AG10803 (cell line): ENCODE data around the gene ALG3.
A peak's percentile ranks its signal among the peaks of the same experiment; 100 is the strongest.
"Not testable (repeated sequence)": the region's sequence is repeated elsewhere in the genome, so short reads cannot be mapped to it uniquely, and the experiment has no call there.

Source experiments
- DNase-seq: peaks from one replicate; pipeline ENCODE4 v3.0.0; 2010; ENCODE audit warnings: low read depth
- H3K4me3 ChIP-seq: 2 replicates; pipeline ENCODE4 v1.5.1; 2011; ENCODE audit warnings: mild to moderate bottlenecking, low read length, control low read depth
- CTCF ChIP-seq: conservative IDR thresholded peaks from 2 replicates; pipeline ENCODE4 v1.5.1; 2011; ENCODE audit warnings: mild to moderate bottlenecking, low read length, control low read depth, inconsistent platforms

ALG3 gene

GRCh38 chr3:184272269-184272668, 23.5 kb upstream of the ALG3 start:
- H3K4me3 ChIP-seq = no peak overlapping the region
- no peak for DNase-seq
- no peak for TF ChIP-seq CTCF

- not testable (repeated sequence) for DNase-seq, H3K4me3 ChIP-seq
Observed at GRCh38 chr3:184267249-184267648, 18.5 kb upstream of the ALG3 start.

- DNase-seq = no peak
- no peak for TF ChIP-seq CTCF
- H3K4me3 ChIP-seq = no peak overlapping the region
Observed at GRCh38 chr3:184262764-184263179, 14.0 kb upstream of the ALG3 start.

- no peak for TF ChIP-seq CTCF
- peak overlapping the region; percentile 51 for H3K4me3 ChIP-seq
- no peak for DNase-seq
Observed at GRCh38 chr3:184261854-184262763, 13.3 kb upstream of the ALG3 start.

- DNase-seq = peak; percentile 25
- no peak for TF ChIP-seq CTCF
- H3K4me3 ChIP-seq = peak within 1 kb of the TSS; percentile 51
Observed at GRCh38 chr3:184261270-184261853, 12.6 kb upstream of the ALG3 start, which contains the start of gene CAMK2N2. CAMK2N2 (minus strand) TSS chr3:184261553; CDS start chr3:184261285, 268 bp downstream.

GRCh38 chr3:184260724-184261269, 12.0 kb upstream of the ALG3 start:
- peak overlapping the region; percentile 46 for H3K4me3 ChIP-seq
- TF ChIP-seq CTCF = no peak
- no peak for DNase-seq

GRCh38 chr3:184259878-184260723, 11.3 kb upstream of the ALG3 start:
- peak overlapping the region; percentile 46 for H3K4me3 ChIP-seq
- no peak for TF ChIP-seq CTCF
- DNase-seq = no peak
